ENCODE measurements around the gene NAT8L. TPM values are rescaled to one million over a fixed set of nuclear protein-coding genes. Genes with fewer than 3 reads are reported as not detected.

Gene NAT8L
- total RNA-seq, 1 experiment from 2014 or later = 9.2 TPM

DNA sequence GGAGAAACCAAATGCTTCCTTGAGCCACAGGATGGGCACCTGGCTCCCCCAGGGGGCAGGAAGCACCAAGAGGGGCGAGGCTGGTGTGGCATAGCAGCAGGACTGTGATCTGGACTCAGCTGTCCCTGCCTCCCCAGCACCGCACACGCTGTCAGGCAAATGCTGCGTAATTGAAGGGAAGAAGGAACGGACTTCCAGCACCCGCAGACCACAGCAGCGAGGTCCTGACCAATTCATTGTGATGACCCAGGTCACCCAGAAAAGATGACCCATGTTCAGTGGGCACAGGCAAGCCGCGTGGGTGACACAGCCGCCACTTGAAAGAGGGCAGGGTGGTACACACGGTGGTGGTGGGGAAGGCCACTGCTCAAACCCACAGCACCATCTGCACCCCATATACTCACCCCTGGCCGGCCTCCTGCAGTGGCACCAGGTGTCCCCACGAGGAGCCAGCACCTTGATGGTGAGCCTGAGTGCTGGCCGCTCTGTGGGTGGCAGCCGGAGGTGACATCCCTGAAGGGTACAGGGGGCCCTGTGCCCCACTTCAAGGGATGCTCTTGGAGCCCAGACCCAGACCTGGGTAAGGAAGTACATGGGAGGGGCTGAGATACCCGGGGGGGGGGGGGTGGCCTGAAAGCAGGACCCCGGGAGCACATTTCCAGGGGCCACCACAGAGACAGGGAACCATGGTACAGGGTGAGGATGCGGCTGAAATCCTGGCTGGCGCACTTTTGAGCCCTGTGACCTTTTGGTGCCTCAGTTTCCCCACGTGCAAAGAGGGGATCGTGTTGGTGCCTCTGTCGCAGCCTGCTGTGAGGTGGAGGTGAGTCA is 11.5 kb downstream of the NAT8L start (continued):
- TF ChIP-seq SRF (IDR thresholded peaks at IDR 0.05; ENCODE audit: low read depth) (no peak), SP1 (IDR thresholded peaks at IDR 0.05; ENCODE audit: low read depth) (no peak), CTCF (IDR thresholded peaks at IDR 0.05 in 2 of 3, conservative IDR thresholded peaks at IDR 0.05 in 1 of 3; ENCODE audit: borderline replicate concordance in 1 of 3, insufficient read depth in 1 of 3, low read depth in 2 of 3, low read length in 2 of 3) (no peak), SIN3A (IDR thresholded peaks at IDR 0.05; ENCODE audit: low read depth) (no peak), RAD21 (IDR thresholded peaks at IDR 0.05; ENCODE audit: low read depth) (no peak)

- Histone ChIP-seq H2AFZ (ENCODE audit: low read depth, low read length, poor library complexity, severe bottlenecking) (no peak overlapping the region), H3K27me3 (ENCODE audit: insufficient read depth, low read length) (no peaks in the 10 kb centered on the region), H3K9me2 (ENCODE audit: insufficient read depth) (no peaks in the 10 kb centered on the region), H3K9me3 (ENCODE audit: control insufficient read depth in 1 of 2, insufficient read depth in 1 of 2, low read depth in 1 of 2, low read length in 2 of 2) (no peaks in the 10 kb centered on the region), H3K79me2 (ENCODE audit: insufficient read depth, low read length) (no peaks in the 10 kb centered on the region), H3K27ac (ENCODE audit: low read depth, low read length) (no peak overlapping the region; the same call in 1 of the 2 replicates), H4K20me1 (ENCODE audit: insufficient read depth) (no peaks in the 10 kb centered on the region), H3K4me1 (ENCODE audit: control insufficient read depth in 1 of 2, insufficient read depth in 2 of 2, low read length in 2 of 2) (peaks cover 8 to 17% of the 10 kb centered on the region in 2 experiments; a peak in 3 of 4 replicates), H3K4me3 (replicated peaks in 1 of 2; ENCODE audit: low read depth in 1 of 2, low read length in 2 of 2) (no peak overlapping the region), H3K4me2 (ENCODE audit: low read length) (peak overlapping the region; percentile 37), H3K36me3 (ENCODE audit: control insufficient read depth in 1 of 2, insufficient read depth in 2 of 2, low read length in 2 of 2) (no peaks in the 10 kb centered on the region), H3K9ac (ENCODE audit: low read length) (no peak overlapping the region)
- TF ChIP-seq EZH2phosphoT487 (IDR thresholded peaks at IDR 0.05; ENCODE audit: borderline replicate concordance) (no peak), CTCF (IDR thresholded peaks at IDR 0.05 in 2 of 3, conservative IDR thresholded peaks at IDR 0.05 in 1 of 3; ENCODE audit: borderline replicate concordance in 1 of 3, insufficient read depth in 1 of 3, low read depth in 2 of 3, low read length in 2 of 3) (no peak), MAX (IDR thresholded peaks at IDR 0.05) (peak; percentile 83), POLR2A (IDR thresholded peaks at IDR 0.05; ENCODE audit: borderline replicate concordance, extremely low read depth, insufficient read depth, insufficient read length) (no peak)
- ChIA-PET RAD21 (ENCODE audit: low non-redundant PET in 1 of 2, low total read pairs in 2 of 2, uncharacterized antibody in 2 of 2, unreplicated experiment in 2 of 2) (no interaction called here), POLR2A (no interaction called here), CTCF (no interaction called here)
- ATAC-seq = peak; percentile 63
- DNase-seq (ENCODE audit: low read depth, low spot score) = no peak
- BruUV-seq (replicated peaks) = no TSS peak
- intact Hi-C loops (cut with micrococcal nuclease) = no loop called here
These were observed 12.3 kb downstream of the NAT8L start for GRCh38 chr4:2071252-2071911.
